ENCODE results near the gene EZH2.

EZH2 gene

DNA sequence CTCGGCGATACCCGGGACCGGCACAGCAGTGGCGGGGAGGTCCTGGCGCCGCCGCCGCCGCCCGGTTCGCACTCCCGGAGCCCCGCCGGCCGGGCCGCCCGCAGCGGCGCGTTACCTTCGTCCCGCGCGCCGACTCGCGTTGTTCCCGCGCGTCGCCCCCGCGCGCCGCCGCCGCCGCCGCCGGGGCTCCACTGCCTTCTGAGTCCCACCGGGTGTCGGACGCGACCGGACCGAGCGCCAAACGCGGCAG lies at the start of gene EZH2:
Gene EZH2, minus strand, starts transcription at position 243 of the 250 bp plus-strand sequence. CDS start 36,993 bp downstream, outside the sequence.
- DNase-seq (ENCODE audit: low read depth in 2 of 2) = no peak

DNA sequence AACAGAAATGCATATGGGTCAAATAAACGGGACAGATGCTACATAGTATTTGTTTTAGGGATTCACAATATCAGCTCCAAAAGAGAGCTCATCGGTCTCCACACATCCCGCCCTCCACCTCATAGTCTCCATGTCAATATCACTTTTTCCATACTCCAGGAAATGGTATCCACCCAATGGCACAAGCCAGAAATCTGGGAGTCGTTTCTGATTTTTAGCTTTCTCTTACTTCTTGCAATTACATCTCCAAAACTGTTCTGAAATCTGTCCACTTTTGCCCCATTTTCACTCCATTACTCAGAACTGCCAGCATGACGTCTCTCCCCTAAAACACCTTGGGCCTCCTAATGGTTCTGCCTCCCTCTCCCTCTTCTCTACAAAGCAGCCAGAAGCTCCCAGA lies 47.4 kb upstream of the EZH2 start:
- DNase-seq (ENCODE audit: low read depth in 2 of 2) = no peak

DNA sequence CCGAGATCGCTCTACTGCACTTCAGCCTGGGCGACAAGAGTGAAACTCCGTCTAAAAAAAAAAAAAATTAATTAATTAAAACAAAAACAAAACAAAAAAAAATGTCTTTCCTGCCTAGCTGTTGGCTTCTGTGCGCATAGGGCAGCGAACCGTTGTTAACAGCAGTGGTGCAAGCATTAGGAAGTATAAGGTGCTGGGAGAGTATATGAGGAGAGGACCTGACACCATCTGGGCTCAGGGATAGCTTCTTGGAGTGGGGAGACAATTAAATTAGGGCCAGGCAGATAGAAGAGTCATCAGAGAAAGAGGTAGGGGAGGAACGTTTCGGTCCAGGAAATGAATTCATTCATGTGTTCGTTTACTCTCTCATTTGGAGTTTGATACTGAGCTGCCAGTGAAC lies 46.2 kb upstream of the EZH2 start:
- DNase-seq (ENCODE audit: low read depth in 2 of 2) = no peak

DNA sequence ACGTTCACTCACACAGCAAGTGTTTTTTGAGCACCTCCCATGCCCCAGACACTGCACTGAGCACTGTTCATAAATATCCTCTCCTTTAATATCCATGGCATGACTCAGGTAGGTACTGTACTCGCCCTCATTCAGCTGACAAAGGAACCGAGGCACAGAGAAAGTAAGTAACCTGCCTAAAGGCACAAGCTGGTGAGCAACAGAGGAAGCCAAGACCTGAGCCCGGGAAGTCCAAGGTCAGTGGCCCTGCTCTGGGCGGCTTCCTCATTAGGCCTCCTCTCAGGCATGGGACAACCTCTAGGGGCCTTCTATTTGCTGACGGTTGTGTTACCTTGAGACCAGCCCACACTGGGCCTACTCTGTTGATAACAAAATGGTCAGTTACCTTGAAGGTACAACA lies 45.1 kb upstream of the EZH2 start:
- DNase-seq (ENCODE audit: low read depth in 2 of 2) = no peak

DNA sequence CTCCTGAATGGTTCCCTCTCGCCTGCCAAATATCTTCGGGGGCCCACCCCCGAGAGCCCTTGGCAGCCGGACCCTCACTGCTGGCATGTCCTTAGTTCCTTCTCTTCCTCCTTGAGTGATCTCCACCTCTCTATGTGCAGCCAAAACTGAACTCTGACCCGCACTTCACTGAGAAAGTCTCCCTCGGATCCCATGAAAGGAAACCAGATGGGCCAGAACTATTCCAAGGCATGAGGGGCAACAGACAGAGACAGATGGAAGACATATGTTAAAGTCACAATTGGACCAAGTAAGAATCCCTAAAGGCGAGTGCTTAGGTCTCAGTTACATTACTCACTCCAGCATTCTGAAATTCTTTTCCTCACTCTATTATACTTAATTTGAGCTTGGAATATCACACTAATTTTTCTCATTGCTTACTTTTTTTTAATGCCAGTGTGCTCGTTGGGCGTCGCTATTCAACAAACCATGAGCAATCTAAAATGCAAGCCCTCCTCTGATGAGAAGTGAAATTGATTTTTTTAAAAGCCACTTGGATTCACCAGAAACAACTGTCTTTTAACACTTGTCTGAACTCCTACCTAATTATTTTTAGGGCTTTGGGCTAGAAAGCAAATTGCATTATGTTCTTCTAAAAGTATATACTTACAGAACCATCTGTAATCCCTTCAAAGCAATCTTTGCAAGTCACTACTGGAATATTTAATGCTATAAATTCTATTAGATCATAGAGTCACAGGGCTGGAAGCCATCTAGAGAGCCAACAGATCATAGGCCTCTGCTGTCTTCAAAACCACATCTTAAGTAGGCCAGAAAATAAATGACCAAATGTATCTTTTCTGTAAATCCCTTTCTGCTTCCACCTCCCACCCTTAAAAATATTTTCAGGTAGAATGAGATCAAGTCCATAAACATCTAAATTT lies 43.3 kb upstream of the EZH2 start:
- DNase-seq (ENCODE audit: low read depth in 2 of 2) = no peak

DNA sequence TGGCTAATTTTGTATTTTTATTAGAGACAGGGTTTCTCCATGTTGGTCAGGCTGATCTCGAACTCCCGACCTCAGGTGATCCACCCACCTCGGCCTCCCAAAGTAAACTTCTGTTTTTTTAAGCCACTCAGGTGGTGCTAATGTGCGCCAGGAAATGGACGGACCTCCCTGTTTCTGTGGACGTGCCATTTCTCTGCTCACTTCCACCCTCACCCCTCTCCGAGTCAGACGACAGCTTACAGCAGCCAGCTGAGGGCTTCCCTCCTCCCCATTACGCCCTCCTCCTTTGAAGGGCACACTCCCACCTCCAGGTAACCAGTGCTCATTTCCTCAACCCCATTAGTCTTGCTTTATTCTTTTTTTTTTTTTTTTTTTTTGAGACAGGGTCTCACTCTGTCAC lies 41.7 kb upstream of the EZH2 start:
- no peak for DNase-seq (ENCODE audit: low read depth in 2 of 2)

DNA sequence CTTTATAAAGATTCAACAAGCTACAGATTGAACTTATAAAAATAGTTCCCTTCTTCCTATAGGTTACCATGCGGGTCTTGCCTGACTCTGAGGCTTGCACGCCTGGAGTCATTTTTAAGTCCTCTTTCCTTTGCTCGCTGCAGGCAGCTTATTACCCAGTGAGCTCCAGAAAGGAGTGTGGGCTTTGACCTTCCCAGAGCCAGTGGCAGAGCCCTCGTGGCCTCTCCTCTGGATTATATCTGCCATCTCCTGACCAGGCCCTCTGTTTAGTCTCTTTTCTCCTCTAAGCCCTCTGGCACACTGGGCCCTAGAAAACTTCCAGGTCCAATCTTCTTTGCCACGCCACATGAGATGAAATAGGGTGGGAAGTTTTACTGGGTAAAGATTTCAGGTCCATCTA lies 39.9 kb upstream of the EZH2 start:
- DNase-seq (ENCODE audit: low read depth in 2 of 2) = no peak

DNA sequence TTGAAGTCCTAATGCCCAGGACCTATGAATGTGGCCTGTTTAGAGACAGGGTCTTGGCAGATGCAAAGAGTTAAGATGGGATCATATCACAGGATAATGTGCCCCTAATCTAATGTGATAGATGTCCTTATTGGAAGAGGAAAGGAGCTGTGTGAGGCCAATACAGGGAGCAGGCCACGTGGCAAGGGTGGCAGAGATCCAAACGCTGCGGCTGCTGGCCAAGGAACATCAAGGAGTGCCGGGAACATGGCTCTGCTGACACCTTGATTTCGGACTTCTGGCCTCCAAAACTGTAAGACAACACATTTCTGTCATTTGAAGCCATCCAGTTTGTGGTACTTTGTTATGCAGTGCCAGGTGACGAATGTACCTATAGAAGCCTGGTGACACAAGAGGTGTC lies 37.7 kb upstream of the EZH2 start:
- DNase-seq (ENCODE audit: low read depth in 2 of 2) = no peak

DNA sequence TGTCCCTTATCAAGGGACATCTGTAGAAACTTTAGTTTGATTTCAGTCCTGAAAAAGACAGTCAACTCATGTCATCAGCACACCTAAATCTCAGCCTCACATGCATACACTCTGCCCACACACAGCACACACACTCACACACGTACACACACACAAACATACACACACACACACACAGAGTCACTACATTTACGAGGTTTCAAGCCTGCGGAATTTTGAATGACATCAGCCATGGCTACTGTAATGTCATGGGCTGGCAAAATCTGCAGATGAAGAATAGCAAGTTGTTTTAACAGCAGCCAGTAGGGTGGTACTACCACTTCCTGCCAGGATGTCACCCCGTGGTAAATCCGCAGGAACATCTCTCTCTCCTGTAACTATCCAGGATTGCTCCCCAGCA lies 37.1 kb upstream of the EZH2 start:
- no peak for DNase-seq (ENCODE audit: low read depth in 2 of 2)

DNA sequence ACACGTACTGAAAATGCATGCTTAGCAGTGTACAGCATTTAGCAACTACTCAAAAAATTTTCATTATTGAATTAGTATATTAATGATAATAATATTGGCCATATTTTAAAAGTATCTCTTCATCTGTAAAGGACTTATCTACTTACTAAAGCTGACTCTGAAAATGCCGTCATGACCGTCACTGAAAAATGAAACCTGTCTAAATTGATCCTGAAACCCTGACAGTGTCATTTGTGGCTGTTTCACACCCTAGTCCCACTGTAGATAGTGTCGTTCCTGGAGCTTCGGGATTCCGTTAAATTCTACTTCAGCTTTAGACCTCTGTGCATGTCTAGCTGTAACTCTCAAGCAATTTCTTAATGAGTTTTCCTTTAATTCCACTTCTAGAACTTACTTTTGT lies 35.8 kb upstream of the EZH2 start:
- DNase-seq (ENCODE audit: low read depth in 2 of 2) = no peak

DNA sequence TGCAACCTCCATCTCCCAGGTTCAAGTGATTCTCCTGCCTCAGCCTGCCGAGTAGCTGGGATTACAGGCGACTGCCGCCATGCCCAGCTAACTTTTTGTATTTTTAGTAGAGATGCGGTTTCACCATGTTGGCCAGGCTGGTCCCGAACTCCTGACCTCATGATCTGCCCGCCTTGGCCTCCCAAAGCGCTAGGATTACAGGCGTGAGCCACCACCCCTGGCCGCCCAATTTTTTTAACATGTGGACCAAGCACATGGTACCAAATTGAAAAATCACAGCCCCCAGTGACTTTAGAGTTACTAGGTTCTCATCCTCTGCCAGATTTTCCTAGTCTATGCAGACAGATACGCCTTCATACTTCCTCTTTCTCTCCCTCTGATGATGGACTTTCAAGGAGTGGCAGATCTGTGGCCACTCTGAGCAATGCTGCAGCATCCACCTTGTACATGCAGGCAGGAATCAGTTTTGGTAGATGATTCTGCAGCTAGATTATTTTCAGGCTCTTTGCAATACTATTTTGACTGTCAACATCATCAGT lies 34.0 kb upstream of the EZH2 start:
- no peak for DNase-seq (ENCODE audit: low read depth in 2 of 2)

DNA sequence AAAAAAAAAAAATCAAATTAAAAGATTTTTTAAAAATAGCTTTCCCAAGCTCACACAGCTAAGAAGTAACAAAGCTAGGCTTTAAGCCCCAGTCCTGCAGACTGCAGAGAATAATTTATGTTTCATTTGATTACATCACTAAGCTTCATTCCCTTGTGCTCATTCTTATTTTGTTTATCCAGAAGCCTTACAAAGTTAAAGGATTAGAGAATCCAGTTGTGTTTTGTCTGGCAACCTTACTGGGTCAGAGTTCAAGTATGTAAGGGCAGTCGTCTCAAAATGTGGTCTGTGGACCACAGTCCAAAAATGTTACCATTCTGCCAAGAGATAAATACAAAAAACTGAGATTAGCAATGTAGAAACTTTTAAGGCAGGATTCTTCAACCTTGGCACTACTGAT lies 32.1 kb upstream of the EZH2 start:
- no peak for DNase-seq (ENCODE audit: low read depth in 2 of 2)

DNA sequence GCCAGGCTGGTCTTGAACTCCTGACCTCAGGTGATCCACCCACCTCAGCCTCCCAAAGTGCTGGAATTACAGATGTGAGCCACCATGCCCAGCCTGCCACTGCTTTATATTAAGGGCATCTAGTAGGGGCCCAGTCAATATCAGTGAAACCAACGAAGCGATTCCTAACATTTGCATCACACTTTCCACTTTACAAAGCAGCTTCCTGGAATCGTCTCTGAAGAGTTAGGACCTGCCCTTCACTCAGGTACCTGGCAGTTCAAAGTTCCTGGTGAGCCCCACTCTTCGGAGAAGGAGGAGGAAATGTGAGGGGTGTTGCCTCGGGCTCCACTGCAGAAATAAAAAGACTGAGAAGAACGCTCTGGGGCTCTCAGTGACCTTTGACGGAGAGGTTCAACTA lies 31.1 kb upstream of the EZH2 start:
- DNase-seq (ENCODE audit: low read depth in 2 of 2) = no peak

DNA sequence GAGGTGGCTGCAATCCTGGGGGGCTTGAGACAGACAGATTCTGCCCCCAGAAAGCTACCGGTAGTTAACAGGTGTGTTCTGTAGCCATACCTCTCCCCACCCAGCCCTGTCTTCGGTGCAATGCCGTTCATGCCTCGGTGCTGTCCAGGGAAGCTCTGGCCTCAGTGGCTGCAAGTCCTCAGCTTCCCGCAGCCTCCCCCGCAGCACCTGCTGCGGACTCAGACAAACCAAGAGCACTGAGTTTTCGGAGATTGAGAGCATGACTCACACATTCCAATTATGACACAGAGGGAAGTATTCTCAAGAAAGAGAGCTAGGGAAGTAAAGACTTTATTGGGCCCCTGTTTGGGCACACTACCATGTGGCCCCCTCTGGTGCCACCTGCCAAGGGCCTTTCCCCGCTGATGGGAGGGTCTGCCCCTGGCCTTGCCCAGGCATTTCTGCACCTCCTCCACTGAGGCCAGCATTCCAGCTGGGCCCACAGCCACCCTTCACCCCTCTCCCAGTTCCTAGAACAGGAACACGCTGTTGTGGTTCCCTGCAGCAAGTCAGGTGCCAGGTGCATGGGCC lies 30.2 kb upstream of the EZH2 start:
- peak; percentile 33 to 61 for DNase-seq (ENCODE audit: low read depth in 2 of 2)

DNA sequence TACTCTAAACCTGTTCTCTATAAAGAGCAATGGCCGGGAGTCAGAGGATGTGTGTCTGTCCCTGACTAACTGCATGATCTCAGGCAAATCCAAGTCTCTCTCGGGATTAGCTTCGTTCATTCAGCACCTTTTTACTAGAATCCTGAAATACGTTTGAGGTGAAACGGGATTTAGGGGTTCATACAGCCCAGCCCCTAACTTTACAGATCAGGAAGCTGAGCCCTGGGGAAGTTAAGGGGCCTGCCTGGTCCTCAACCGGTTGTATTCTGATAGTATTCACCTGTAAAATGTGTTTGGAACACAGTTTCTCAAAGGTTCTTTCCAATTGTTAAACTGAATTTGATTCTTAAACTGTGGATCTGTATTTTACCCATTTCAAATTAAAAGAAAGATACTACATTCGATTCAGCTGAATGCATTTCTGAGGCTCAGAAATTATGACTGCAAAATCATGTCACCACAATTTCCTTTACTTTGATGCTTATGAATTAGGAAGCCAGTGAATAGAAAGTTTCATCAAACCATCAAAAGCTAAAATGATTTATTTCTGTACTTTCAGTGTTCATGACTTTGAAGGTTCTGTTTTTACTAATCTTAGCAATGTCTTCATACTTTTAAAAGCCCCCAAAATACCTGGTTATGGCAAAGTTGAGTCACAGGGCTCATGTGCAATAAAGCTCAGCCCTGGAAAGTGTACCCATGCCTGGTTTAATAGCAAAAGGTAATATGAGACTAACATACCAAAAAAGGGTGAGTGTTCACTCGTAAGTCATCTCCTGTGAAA lies 28.9 kb upstream of the EZH2 start:
- DNase-seq (ENCODE audit: low read depth in 2 of 2) = peak in 1 of 2 donors; percentile 61

DNA sequence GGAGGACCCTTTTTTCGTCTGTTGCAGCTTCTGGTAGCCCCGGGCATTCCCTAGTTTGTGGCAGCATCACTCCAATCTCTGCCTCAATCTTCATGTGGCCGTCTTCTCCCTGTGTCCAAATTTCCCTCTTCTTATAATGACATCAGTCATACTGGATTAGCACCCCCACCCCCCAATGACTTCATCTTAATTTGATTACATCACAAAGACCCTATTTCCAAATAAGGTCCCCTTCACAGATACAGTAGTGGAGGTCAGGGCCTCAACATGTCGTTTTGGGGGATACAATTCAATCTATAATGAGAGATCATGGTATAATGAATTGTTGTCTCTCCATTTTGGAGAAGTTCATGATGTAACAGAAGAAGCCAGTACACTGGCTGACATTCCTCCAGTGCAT lies 28.1 kb upstream of the EZH2 start:
- no peak for DNase-seq (ENCODE audit: low read depth in 2 of 2)

DNA sequence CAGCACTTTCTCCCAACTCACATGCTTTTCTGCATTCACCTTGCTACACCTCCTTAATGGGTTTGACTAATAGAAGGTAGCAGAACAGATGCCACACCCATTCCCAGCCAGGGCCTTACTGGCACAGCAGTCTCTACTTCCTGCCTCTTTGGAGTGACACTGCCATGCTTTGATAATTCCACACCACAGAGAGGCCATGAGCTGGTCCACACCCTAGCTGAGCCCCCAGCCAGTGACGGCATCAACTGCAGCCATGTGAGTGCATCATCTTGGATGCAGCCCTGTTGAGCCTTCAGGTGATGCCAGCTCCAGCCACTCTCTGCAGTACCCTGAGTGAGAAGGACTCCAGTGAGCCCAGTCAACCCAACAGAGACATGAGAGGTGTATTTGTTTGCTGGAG lies 27.5 kb upstream of the EZH2 start:
- DNase-seq (ENCODE audit: low read depth in 2 of 2) = no peak

DNA sequence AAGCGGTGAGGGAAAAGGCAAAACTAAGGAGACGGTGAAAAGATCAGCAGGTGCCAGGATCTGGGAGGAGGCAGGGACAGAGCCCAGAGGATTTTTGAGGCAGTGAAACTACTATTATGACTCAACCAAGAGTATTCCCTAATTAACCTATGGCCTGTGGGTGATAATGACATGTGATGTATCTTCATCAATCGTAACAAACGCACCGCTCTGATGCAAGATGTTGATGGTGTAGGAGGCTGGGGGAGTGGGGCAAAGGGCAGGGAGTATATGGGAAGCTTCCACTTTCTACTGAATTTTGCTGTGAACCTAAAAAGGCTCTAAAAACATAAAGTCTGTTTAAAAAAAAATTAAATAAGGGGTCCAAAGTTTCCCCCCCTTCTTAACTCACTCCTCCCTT lies 25.5 kb upstream of the EZH2 start:
- DNase-seq (ENCODE audit: low read depth in 2 of 2) = no peak

DNA sequence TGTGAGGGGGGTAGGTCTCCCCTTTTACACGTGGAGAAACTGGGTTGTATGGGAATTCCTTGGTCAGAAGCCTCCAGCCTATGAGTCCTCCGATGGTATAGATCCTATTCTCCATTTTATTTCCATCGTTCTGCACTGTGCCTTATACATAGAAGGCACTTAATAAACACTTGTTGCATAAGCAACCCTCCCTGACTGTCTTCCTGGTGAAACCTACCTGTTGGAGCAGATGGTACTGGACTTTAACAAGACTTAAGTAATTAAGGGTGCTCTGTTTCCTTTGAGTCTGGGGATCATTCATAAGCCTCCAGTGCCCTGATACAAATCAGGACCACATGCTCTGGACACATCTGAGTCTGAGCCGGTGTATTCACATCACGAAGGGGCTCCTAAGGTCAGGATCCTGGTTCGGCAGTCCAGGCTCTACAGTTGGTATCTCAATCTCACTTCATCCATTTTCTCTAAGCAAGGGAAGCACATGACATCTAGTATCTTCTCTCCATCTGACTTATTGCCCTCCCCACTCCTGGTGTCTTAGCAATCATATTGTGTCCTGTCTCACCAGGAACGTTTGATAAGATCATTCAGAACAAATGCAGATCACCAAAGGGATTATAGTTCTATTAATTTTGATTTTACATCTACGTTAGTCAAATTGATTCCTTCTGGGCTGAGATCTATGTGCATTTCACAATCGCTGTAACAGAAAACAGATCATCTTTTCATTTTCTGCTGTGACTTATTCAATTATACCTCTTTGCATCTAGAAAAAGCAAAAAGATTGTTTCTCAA lies 22.8 kb upstream of the EZH2 start:
- DNase-seq (ENCODE audit: low read depth in 2 of 2) = no peak

DNA sequence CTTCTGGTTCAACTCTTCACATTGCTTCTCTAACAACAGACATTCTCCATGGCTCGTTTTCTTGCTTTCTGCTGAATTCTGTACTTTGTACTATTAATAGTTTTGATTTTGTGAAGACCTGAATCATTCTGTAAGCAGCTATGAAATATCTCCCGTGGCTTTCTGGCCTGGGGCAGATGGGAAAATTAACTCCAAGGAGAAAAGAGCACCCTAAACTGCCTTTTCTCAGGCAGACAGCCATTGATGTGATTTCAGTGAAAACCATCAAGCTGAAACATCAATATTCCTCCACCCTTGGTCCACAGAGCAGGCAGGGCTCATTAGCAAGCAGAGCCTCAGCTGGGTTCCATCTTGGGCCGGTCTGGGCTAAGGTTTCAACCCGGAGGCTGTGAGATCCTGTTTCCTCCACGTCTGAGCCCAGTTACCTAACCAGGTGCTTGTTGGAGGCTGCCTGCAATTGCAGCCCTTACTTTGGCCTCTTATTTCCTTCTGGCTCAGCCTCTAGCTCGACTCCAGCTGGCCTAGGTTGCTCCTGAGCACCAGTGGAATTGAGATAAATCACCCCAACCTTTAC lies 21.1 kb upstream of the EZH2 start:
- no peak for DNase-seq (ENCODE audit: low read depth in 2 of 2)

DNA sequence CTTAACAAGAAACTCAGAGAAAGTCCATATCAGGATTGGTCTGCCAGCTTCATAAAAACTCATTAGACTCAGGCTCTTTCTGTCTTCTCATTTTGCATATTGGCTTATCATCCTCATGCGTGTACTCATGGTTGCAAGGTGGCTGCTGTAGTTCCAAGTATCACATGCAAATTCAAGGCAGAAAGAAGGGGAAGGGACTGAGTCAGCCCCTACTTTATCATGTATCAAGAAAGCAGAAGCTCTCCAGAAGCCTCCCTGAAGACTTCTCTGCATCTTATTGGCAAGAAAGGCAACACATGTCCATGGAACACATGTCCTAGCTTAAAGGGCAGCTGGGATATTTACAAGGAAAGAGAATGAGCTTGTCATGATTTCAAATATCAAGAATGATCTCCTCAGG lies 19.4 kb upstream of the EZH2 start:
- DNase-seq (ENCODE audit: low read depth in 2 of 2) = no peak

DNA sequence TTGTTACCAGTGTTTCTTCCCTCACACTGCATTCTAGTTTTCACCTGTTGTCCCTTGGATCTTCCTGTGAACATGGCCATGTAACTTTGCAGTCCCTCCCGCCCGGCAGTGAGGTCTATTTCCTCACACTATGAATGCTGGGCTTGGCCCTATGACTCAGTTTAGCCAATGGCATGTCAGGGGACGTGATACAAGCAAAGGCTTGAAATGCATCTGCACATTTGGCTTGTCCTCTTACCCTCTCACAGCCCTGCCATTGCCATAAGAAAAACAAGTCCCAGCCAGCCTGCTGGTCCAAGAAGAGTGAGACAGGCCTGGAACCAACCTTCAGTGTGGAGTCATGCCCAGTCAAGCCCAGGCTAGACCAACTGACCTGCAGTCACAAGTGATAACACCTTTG lies 17.1 kb upstream of the EZH2 start:
- DNase-seq (ENCODE audit: low read depth in 2 of 2) = no peak
